Measurements from ENCODE around the gene TFEB.

Gene TFEB

DNA sequence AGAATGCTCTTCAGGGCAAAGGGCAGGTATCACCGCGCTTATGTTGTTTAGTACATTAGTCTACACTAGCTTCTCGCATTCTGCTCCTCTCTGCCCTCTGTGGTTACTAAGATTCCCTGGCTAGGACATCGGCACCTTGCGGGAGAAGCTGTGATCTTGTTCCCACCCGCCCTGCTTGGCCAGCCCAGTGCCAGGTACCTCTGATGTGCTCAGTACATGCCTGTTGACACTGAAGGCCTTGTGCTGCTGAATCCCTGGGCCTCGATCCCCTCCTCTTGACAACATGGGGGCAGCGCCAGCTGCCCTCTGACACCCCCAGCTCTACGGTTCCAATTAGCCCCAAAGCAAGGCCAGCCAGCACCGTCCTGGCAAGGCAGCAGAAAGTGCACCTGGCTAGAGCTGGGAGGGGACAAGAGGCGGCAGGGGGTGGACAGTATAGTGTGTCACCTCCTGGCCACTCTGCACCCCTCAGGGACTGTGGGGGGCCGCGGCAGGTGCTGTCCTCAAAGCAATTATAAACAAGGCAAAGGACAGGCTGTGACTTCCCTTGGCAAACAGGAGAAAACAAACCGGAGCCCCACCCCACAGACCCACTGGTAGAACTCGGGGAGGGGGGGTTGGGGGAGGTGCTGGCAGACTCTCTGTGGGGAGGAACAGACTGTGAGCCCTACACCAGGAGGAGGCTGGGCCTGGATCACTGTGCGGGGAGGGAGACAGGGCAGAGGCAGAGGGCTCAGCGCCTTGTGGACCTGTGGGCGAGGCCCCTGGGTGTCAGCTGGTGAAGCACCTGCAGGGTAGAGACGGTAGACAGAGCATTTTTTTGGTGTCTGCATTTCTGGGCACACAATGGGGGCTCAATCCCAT, 7.1 kb downstream of the TFEB start:
- peaks cover 20% of the 10 kb centered on the region for H3K4me1 Mint-ChIP-seq (ENCODE audit: low read depth)
- no peaks in the 10 kb centered on the region for H3K27me3 Mint-ChIP-seq (ENCODE audit: low read depth)
- DNase-seq (ENCODE audit: low spot score): no peak
- no peak overlapping the region for H3K4me3 Mint-ChIP-seq
- H3K9me3 Mint-ChIP-seq: no peaks in the 10 kb centered on the region
- no peaks in the 10 kb centered on the region for H3K36me3 Mint-ChIP-seq (ENCODE audit: low read depth)
- H3K27ac Mint-ChIP-seq: no peak overlapping the region

DNA sequence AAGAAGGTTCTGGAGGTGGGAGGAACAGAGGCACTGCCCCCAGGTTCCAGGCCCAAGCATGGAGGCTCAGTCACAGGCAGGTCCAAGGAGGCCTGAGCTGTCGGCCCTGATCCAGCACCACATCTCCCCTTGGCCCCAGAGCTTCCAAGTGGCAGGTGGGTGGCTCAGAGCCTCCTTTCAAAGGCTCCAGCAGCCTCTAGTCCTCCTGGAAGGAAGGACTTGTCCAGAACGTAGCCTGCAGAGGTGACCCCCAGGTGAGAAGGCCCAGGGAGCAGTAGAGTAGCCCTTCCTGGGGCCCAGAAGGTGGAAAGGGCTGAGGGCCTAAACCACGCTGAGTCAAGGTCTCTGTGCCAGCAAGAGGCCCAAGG, 7.7 kb downstream of the TFEB start:
- Mint-ChIP-seq H3K27me3 (ENCODE audit: low read depth) (no peaks in the 10 kb centered on the region), H3K4me1 (ENCODE audit: low read depth) (peaks cover 15% of the 10 kb centered on the region), H3K36me3 (ENCODE audit: low read depth) (no peaks in the 10 kb centered on the region), H3K4me3 (no peak overlapping the region), H3K27ac (no peak overlapping the region), H3K9me3 (no peaks in the 10 kb centered on the region)
- no peak for DNase-seq (ENCODE audit: low spot score)

DNA sequence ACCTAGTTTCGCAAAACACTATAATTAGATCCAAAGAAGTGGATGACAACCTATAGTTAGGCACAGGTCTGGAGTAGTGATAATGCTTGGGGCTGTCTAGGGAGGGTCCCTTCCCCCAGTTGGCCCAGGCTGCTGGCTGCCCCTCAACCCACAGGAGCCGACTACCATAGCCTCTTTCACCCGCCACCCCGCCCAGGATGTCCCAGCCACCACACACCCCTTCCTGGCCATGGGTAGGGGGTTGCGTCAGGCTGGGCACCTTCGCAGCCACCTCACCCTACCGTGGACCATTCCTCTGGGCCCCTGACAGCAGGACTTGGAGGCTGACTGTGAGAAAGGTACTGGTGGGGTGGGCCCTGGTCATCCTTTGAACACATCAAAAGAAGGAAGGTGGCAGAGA, 8.5 kb downstream of the TFEB start:
- no peaks in the 10 kb centered on the region for H3K36me3 Mint-ChIP-seq (ENCODE audit: low read depth)
- H3K4me3 Mint-ChIP-seq: no peak overlapping the region
- no peak overlapping the region for H3K27ac Mint-ChIP-seq
- peaks cover 11% of the 10 kb centered on the region for H3K4me1 Mint-ChIP-seq (ENCODE audit: low read depth)
- H3K9me3 Mint-ChIP-seq: no peaks in the 10 kb centered on the region
- no peaks in the 10 kb centered on the region for H3K27me3 Mint-ChIP-seq (ENCODE audit: low read depth)
- DNase-seq (ENCODE audit: low spot score): no peak

DNA sequence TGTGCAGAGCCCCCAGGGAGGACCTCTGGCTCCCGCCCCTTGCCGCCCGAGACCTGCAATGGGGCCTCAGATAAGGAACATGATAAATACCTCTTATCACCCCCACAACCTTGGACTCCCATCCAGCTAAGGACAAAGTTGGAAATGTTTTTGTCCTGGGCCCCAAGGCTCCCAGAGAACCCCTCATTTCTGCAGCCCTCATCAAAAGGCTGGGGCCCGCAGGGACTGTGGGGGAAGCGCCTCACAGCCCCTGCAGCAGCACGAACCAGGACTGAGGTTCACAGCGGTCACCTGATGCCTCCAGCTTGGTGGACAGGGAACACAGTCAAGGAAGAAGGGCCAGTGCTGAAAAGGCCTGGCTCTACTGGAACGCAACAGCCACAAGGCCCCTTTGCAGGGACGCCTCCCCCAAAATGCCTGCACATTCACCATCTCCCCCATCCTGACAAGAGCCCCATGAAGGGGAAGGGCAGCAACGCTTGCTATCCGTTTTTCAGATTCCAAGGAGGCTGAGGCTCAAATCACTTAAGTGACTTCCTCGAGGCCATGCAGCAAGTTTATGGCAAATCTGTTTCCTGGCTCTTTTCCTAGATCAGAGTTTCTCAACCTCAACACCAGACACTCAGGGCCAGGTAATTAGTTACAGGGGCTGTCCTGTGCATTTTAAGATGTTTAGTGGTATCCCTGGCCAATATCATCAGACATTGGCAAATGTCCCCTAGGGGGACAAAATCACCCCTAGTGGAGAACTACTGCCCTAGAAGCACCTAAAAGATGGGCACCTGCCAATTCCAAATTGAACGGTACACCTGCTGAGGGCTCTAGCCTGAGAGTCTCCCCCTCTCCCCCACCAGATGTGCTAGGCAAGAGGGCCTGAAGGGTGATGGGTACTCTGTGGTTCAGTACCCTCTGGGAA, 10.6 kb downstream of the TFEB start:
- peaks cover 2% of the 10 kb centered on the region for H3K4me1 Mint-ChIP-seq (ENCODE audit: low read depth)
- no peaks in the 10 kb centered on the region for H3K9me3 Mint-ChIP-seq
- no peak overlapping the region for H3K27ac Mint-ChIP-seq
- no peaks in the 10 kb centered on the region for H3K27me3 Mint-ChIP-seq (ENCODE audit: low read depth)
- no peaks in the 10 kb centered on the region for H3K36me3 Mint-ChIP-seq (ENCODE audit: low read depth)
- H3K4me3 Mint-ChIP-seq: no peak overlapping the region
- no peak for DNase-seq (ENCODE audit: low spot score)

DNA sequence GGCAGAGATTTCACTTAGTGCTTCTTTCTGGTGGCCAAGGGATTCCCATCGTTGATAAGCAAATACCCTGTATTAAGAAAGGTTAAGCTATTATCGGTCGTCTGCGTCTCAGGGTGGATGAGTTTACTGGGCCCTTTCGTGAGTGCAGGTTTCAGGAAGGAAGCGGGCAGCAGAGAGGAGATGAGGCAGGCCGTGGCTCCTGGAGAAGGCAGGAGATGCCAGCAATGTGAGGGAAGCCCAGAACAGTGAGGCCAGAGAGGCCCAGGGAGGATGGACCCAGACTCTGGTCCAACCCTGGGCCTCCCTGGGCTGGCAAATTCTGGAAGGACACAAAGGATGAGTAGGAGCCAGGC, 11.2 kb downstream of the TFEB start:
- Mint-ChIP-seq H3K36me3 (ENCODE audit: low read depth) (no peaks in the 10 kb centered on the region), H3K4me1 (ENCODE audit: low read depth) (peaks cover 2% of the 10 kb centered on the region), H3K27me3 (ENCODE audit: low read depth) (no peaks in the 10 kb centered on the region), H3K9me3 (no peaks in the 10 kb centered on the region), H3K27ac (no peak overlapping the region), H3K4me3 (no peak overlapping the region)
- no peak for DNase-seq (ENCODE audit: low spot score)

DNA sequence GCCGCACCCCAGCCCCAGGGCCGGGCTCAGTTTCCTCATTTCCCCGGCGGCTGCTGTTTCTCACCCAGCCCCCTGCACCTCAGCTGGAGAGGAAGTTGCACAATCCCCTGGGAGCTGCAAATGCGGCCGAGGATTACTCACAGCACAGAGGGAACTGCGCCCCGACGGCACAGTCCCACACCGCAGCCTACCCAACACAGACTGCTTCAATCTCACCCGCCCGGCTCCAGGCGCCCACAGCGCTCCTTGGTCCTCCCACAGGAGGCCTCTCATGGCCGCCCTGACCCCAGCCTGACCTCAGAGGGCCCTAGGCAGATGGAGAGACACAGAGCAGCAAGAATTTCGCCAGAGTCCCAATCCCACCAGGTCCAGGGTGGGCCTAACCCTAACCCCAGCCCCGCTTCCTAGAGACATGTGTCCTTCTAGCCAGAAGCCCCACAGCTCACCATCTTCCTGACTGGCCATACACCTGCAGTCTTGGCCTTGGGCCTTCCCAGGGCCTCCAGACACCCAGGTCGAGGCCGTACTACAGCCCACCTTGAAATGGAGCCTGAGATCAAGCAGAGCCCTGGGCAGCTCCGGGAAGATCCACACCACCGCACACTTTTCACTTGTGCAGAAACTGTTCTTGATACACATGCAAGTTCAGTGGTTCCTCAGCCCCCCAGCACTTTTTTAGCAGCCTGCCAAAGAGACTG, 11.7 kb downstream of the TFEB start:
- no peaks in the 10 kb centered on the region for H3K36me3 Mint-ChIP-seq (ENCODE audit: low read depth)
- no peak overlapping the region for H3K27ac Mint-ChIP-seq
- no peaks in the 10 kb centered on the region for H3K9me3 Mint-ChIP-seq
- no peak overlapping the region for H3K4me3 Mint-ChIP-seq
- no peaks in the 10 kb centered on the region for H3K27me3 Mint-ChIP-seq (ENCODE audit: low read depth)
- no peak for DNase-seq (ENCODE audit: low spot score)
- H3K4me1 Mint-ChIP-seq (ENCODE audit: low read depth): peaks cover 2% of the 10 kb centered on the region

DNA sequence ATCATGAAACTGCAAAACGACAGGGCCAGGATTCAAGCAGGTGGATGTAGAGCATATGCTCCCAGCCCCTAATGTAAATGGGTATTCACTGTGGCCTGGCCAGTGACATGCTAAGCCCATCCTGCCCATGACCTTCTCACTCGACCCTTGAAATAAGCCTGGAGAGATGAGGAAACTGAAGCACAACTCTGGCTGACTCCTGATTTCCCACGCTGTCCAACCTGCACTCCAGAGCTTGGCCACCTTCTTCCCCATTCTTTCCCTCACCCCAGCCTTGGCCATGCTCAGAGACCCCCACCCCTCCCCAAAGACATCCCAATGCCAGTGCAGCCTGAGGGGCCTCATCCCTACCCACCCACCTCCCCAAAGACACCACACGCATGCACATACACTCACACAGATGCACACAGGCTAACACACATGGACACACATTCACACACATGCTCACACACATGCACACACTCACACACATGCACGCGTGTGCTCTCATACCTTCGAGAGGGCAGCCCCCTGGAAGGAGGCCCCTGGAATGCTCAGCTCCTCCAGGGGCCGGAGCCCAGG, 12.4 kb downstream of the TFEB start:
- no peak overlapping the region for H3K4me3 Mint-ChIP-seq
- no peaks in the 10 kb centered on the region for H3K36me3 Mint-ChIP-seq (ENCODE audit: low read depth)
- H3K27ac Mint-ChIP-seq: no peak overlapping the region
- DNase-seq (ENCODE audit: low spot score): no peak
- peaks cover 2% of the 10 kb centered on the region for H3K4me1 Mint-ChIP-seq (ENCODE audit: low read depth)
- H3K9me3 Mint-ChIP-seq: no peaks in the 10 kb centered on the region
- no peaks in the 10 kb centered on the region for H3K27me3 Mint-ChIP-seq (ENCODE audit: low read depth)

DNA sequence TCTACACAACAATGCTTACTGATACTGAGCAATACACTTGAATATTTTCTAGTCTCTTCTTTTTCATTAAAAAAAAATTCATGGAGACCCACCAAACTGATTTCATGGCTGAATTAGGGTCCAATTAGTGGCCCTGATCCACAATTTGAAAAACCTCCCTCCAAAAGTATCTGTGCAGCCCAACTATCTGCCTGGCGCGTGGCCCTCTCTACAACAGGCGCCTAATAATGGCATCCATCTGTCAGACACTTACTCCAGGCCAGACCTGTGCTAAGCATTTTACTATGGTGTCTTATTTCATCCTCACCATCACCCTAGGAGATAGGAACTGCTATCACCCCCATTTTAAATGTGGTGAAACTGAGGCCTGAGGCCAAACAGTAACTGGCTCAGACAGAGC, 14.0 kb downstream of the TFEB start:
- Mint-ChIP-seq H3K4me3 (no peak overlapping the region), H3K27me3 (ENCODE audit: low read depth) (no peaks in the 10 kb centered on the region), H3K9me3 (no peaks in the 10 kb centered on the region), H3K36me3 (ENCODE audit: low read depth) (no peaks in the 10 kb centered on the region), H3K27ac (no peak overlapping the region), H3K4me1 (ENCODE audit: low read depth) (no peaks in the 10 kb centered on the region)
- no peak for DNase-seq (ENCODE audit: low spot score)

DNA sequence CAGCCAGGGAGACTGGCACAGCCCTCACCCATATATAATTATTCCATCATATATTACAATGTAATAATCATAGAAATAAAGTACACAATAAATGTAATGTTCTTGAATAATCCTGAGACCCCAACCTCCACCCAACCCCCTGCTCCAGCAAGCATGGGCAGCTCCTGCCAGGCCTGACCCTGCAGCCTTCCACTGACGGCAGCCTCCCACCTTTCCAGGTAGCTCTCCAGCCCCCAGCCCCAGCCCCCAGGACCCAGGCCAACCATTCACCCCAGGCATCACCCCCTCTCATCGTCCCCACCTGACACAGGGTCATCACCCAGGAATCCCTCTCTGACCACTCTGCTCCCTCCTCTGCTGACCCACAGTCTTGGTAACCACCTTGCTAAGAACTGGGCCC, 14.6 kb downstream of the TFEB start:
- Mint-ChIP-seq H3K9me3 (no peaks in the 10 kb centered on the region), H3K27me3 (ENCODE audit: low read depth) (no peaks in the 10 kb centered on the region), H3K4me3 (no peak overlapping the region), H3K4me1 (ENCODE audit: low read depth) (peaks cover 3% of the 10 kb centered on the region), H3K27ac (no peak overlapping the region), H3K36me3 (ENCODE audit: low read depth) (no peaks in the 10 kb centered on the region)
- no peak for DNase-seq (ENCODE audit: low spot score)

DNA sequence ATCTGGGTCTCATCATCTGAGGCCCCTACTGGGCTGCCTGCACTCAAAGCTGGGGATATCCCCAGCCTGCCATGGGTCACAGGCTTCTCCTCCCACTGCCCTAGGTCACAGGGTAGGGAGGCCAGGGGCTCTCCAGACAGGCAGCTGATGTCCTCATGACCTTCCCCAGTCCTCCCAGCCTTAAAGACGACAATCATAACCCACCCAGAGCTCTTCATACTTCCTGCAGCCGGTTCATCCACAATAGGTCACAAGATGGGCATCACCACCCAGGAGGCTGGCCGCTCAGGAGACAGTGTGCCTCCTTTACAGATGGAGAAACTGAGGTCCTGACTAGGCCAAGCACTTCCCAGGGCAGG, 15.2 kb downstream of the TFEB start:
- H3K9me3 Mint-ChIP-seq: no peaks in the 10 kb centered on the region
- no peaks in the 10 kb centered on the region for H3K27me3 Mint-ChIP-seq (ENCODE audit: low read depth)
- no peak overlapping the region for H3K27ac Mint-ChIP-seq
- DNase-seq (ENCODE audit: low spot score): no peak
- no peak overlapping the region for H3K4me3 Mint-ChIP-seq
- peaks cover 6% of the 10 kb centered on the region for H3K4me1 Mint-ChIP-seq (ENCODE audit: low read depth)
- no peaks in the 10 kb centered on the region for H3K36me3 Mint-ChIP-seq (ENCODE audit: low read depth)

DNA sequence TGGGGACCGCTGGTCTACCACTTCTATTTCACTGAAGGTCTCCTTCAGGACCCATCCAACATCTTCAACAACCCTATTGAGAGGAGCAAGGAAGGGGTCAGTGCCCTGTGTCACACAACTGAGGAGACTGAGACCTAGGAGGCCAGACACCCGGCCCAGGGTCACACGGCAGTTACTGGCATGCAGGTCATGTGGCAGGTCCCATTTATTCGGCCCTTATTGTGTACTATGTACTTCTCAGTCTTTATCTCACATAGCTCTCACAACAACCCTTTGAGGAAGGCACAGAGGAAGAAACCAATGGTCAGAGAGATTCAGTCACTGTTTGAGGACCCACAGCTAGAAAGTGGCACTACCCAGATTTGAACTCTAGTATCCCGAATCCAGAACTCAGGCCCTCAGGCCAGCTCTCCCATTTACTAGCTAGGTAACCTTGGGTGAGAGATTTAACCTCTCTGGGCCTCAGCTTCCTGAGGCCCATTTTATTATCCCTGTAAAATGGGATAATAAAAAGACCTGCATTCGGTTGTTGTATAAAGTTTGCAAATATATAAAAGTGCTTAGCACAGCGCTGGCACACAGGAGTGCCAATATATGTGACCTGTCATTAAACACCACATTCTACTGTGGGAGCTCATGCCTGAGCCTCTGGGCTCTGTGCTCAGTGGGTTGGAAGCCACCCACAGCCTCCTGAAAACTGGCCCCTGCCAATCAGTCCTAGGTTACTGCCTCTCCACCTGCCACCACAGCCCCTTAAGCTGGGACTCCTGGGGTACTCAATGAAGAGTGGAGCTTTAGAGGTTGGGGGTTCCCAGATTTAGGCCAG, 15.8 kb downstream of the TFEB start:
- peaks cover 6% of the 10 kb centered on the region for H3K4me1 Mint-ChIP-seq (ENCODE audit: low read depth)
- H3K27ac Mint-ChIP-seq: no peak overlapping the region
- DNase-seq (ENCODE audit: low spot score): no peak
- no peak overlapping the region for H3K4me3 Mint-ChIP-seq
- no peaks in the 10 kb centered on the region for H3K36me3 Mint-ChIP-seq (ENCODE audit: low read depth)
- no peaks in the 10 kb centered on the region for H3K9me3 Mint-ChIP-seq
- no peaks in the 10 kb centered on the region for H3K27me3 Mint-ChIP-seq (ENCODE audit: low read depth)

DNA sequence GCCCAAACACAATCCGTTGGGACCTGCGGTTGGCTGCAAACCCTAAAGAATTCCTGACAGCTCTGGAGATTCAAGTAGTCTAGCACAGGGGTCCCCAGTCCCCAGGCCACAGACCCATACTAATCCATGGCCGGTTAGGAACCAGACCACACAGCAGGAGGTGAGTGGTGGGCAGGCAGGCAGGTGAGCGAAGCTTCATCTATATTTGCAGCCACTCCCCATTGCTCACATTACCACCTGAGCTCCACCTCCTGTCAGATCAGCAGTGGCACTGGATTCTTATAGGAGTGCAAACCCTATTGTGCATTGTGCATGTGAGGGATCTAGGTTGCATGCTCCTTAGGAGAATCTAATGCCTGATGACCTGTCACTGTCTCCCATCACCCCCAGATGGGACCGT, 16.6 kb downstream of the TFEB start:
- Mint-ChIP-seq H3K36me3 (ENCODE audit: low read depth) (no peaks in the 10 kb centered on the region), H3K27me3 (ENCODE audit: low read depth) (no peaks in the 10 kb centered on the region), H3K27ac (no peak overlapping the region), H3K9me3 (no peaks in the 10 kb centered on the region), H3K4me1 (ENCODE audit: low read depth) (peaks cover 6% of the 10 kb centered on the region), H3K4me3 (no peak overlapping the region)
- DNase-seq (ENCODE audit: low spot score): no peak

DNA sequence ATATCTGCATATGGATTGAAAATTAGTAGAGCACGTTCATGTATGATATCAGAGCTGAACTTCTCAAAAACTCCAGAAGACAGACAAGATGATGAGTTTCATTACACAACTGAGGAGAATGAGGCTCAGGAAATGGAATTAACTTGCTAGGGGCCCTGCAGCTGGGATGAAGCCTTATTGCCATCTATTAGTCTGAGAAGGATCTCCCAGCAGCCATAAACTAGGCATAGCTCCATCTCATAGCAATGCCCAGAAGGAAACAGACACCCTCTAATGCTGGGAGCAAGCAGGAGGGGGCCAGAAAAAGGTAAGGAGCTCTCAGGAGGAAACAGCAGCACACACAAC, 18.0 kb downstream of the TFEB start:
- no peak overlapping the region for H3K4me3 Mint-ChIP-seq
- peaks cover 6% of the 10 kb centered on the region for H3K4me1 Mint-ChIP-seq (ENCODE audit: low read depth)

More for the DNA sequence above, 18.0 kb downstream of the TFEB start:
- H3K36me3 Mint-ChIP-seq (ENCODE audit: low read depth): no peaks in the 10 kb centered on the region
- DNase-seq (ENCODE audit: low spot score): no peak
- no peak overlapping the region for H3K27ac Mint-ChIP-seq
- H3K9me3 Mint-ChIP-seq: no peaks in the 10 kb centered on the region
- H3K27me3 Mint-ChIP-seq (ENCODE audit: low read depth): no peaks in the 10 kb centered on the region

All from T-helper 2 cell treated with Interferon-gamma antibody and Interleukin-4, amounts not matched to agents 5 μg/mL and 100 μg/mL, for 36 hours (primary cell).